Mesenchymal stem cell (in vitro differentiated cells and primary cell): ENCODE results near the gene HYAL2.
A peak's percentile ranks its signal among the peaks of the same experiment; 100 is the strongest.

Experiments
- DNase-seq: peaks from one replicate; pipeline ENCODE4 v3.0.0-alpha.2; 2013
- H2AFZ ChIP-seq: one replicate; pipeline ENCODE4 v1.6.1; 2013; ENCODE audit warnings: low read depth, mild to moderate bottlenecking, control low read depth, inconsistent platforms, low read length, moderate library complexity
- H2AK5ac ChIP-seq: 2 replicates; pipeline ENCODE4 v1.6.1; 2013; ENCODE audit warnings: low read length, moderate library complexity, mild to moderate bottlenecking, inconsistent platforms; ENCODE audit not compliant: severe bottlenecking
- H2BK120ac ChIP-seq: one replicate; pipeline ENCODE4 v1.6.1; 2013; ENCODE audit warnings: low read depth, mild to moderate bottlenecking, inconsistent platforms, low read length, moderate library complexity
- H2BK12ac ChIP-seq, 2 experiments: one replicate each; pipeline ENCODE4 v1.6.1; 2013; ENCODE audit warnings: inconsistent platforms in 2 of 2, low read length in 2 of 2, mild to moderate bottlenecking in 2 of 2, moderate library complexity in 2 of 2, control low read depth in 1 of 2
- H2BK15ac ChIP-seq: one replicate; pipeline ENCODE4 v1.6.1; 2013; ENCODE audit warnings: mild to moderate bottlenecking, low read depth, inconsistent platforms; ENCODE audit not compliant: poor library complexity, severe bottlenecking
- H2BK5ac ChIP-seq: 2 replicates; pipeline ENCODE4 v1.6.1; 2013; ENCODE audit warnings: low read depth, mild to moderate bottlenecking, low read length, control low read depth, inconsistent platforms; ENCODE audit not compliant: poor library complexity, severe bottlenecking
- H3K14ac ChIP-seq, 2 experiments: one replicate each; pipeline ENCODE4 v1.6.1; 2013; ENCODE audit warnings: inconsistent platforms in 2 of 2, low read length in 2 of 2, control low read depth in 1 of 2, mild to moderate bottlenecking in 1 of 2, moderate library complexity in 1 of 2
- H3K18ac ChIP-seq, 2 experiments: one replicate each; pipeline ENCODE4 v1.6.1; 2013; ENCODE audit warnings: inconsistent platforms in 2 of 2, low read length in 2 of 2, control low read depth in 1 of 2, low read depth in 1 of 2, mild to moderate bottlenecking in 1 of 2
- H3K23ac ChIP-seq, 2 experiments: one replicate each; pipeline ENCODE4 v1.6.1; 2013; ENCODE audit warnings: inconsistent platforms in 2 of 2, low read length in 2 of 2, mild to moderate bottlenecking in 2 of 2, moderate library complexity in 2 of 2, control low read depth in 1 of 2
- H3K27ac ChIP-seq: 2 replicates; pipeline ENCODE4 v1.5.1; 2013; ENCODE audit warnings: mild to moderate bottlenecking, moderate library complexity, low read length, control low read depth, inconsistent platforms; ENCODE audit not compliant: poor library complexity, severe bottlenecking
- H3K27me3 ChIP-seq, 2 experiments: 2 replicates each; pipeline versions ENCODE4 v1.6.1 to v1.7.0; 2013; ENCODE audit warnings: low read length in 2 of 2, mild to moderate bottlenecking in 2 of 2, moderate library complexity in 2 of 2, control low read depth in 1 of 2, inconsistent platforms in 1 of 2; ENCODE audit not compliant: control insufficient read depth in 1 of 2, insufficient read depth in 1 of 2
- H3K36me3 ChIP-seq, 2 experiments: 2 replicates each; pipeline versions ENCODE4 v1.6.1 to v1.7.0; 2013; ENCODE audit warnings: low read length in 2 of 2, control low read depth in 1 of 2, inconsistent platforms in 1 of 2, low read depth in 1 of 2, mild to moderate bottlenecking in 1 of 2; ENCODE audit not compliant: insufficient read depth in 2 of 2, control insufficient read depth in 1 of 2
- H3K4ac ChIP-seq, 2 experiments: one replicate each; pipeline ENCODE4 v1.6.1; 2013; ENCODE audit warnings: inconsistent platforms in 2 of 2, low read length in 2 of 2, mild to moderate bottlenecking in 2 of 2, moderate library complexity in 2 of 2, control low read depth in 1 of 2, low read depth in 1 of 2
- H3K4me1 ChIP-seq: 2 replicates; pipeline ENCODE4 v1.6.1; 2013; ENCODE audit warnings: low read depth, low read length, control low read depth; ENCODE audit not compliant: control insufficient read depth, insufficient read depth
- H3K4me2 ChIP-seq: 2 replicates; pipeline ENCODE4 v1.6.1; 2013; ENCODE audit warnings: low read length, mild to moderate bottlenecking, inconsistent platforms; ENCODE audit not compliant: poor library complexity, severe bottlenecking
- H3K4me3 ChIP-seq, 2 experiments: 2 replicates each; pipeline versions ENCODE4 v1.5.1 to v1.7.0; 2013; ENCODE audit warnings: low read length in 2 of 2, mild to moderate bottlenecking in 2 of 2, control low read depth in 1 of 2, low read depth in 1 of 2; ENCODE audit not compliant: insufficient read depth in 1 of 2
- H3K79me1 ChIP-seq: replicated peaks from 2 replicates; pipeline ENCODE4 v1.6.1; 2013; ENCODE audit warnings: mild to moderate bottlenecking, control low read depth, low read length, inconsistent platforms; ENCODE audit not compliant: poor library complexity, severe bottlenecking
- H3K9ac ChIP-seq: 2 replicates; pipeline ENCODE4 v1.7.0; 2013; ENCODE audit warnings: mild to moderate bottlenecking, low read length, moderate library complexity
- H3K9me3 ChIP-seq: 2 replicates; pipeline ENCODE4 v1.7.0; 2013; ENCODE audit warnings: mild to moderate bottlenecking, low read length; ENCODE audit not compliant: control insufficient read depth
- H4K8ac ChIP-seq: one replicate; pipeline ENCODE4 v1.6.1; 2013; ENCODE audit warnings: inconsistent platforms, mild to moderate bottlenecking, low read length, moderate library complexity
- H4K91ac ChIP-seq: one replicate; pipeline ENCODE4 v1.6.1; 2013; ENCODE audit warnings: mild to moderate bottlenecking, low read length, inconsistent platforms
- whole genome bisulfite sequencing: methylation state at CpG from one replicate; pipeline ENCODE4 v1.1.7; 2013; ENCODE audit warnings: mixed read lengths; 5-methylcytosine and 5-hydroxymethylcytosine counted together

The HYAL2 gene

GRCh38 chr3:50365842-50366220 lies 43.3 kb upstream of the HYAL2 start:
- Histone ChIP-seq H2BK15ac (no peak overlapping the region), H4K8ac (no peak overlapping the region), H3K36me3 (no peaks in the 10 kb centered on the region), H3K14ac (no peak overlapping the region), H4K91ac (no peak overlapping the region), H3K4me1 (peaks cover 13% of the 10 kb centered on the region), H3K23ac (no peak overlapping the region), H2AK5ac (no peak overlapping the region), H3K4me3 (peak overlapping the region in 1 of 2 experiments; percentile 70), H3K9me3 (no peaks in the 10 kb centered on the region), H3K18ac (peak overlapping the region in 1 of 2 experiments; percentile 25), H2AFZ (no peak overlapping the region), H3K4ac (no peak overlapping the region), H2BK120ac (no peak overlapping the region), H2BK5ac (no peak overlapping the region), H3K27me3 (peaks cover 8 to 50% of the 10 kb centered on the region in 2 experiments), H2BK12ac (no peak overlapping the region), H3K9ac (no peak overlapping the region), H3K4me2 (peak overlapping the region; percentile 83), H3K27ac (no peak overlapping the region), H3K79me1 (no peaks in the 10 kb centered on the region)
- DNase-seq, result no peak
- 63% methylated on average over 5 of the region's 5 CpGs for WGBS

GRCh38 chr3:50365080-50365841 lies 42.7 kb upstream of the HYAL2 start:
- H2BK5ac ChIP-seq, result no peak overlapping the region
- H4K8ac ChIP-seq, result peak overlapping the region; percentile 47
- peak overlapping the region; percentile 83 for H3K4me2 ChIP-seq
- no peaks in the 10 kb centered on the region for H3K79me1 ChIP-seq
- H2BK15ac ChIP-seq, result peak overlapping the region; percentile 6
- no peak overlapping the region for H2AK5ac ChIP-seq
- H3K36me3 ChIP-seq, result no peaks in the 10 kb centered on the region
- peak overlapping the region in 1 of 2 experiments; percentile 37 for H3K14ac ChIP-seq
- no peak overlapping the region for H3K27ac ChIP-seq
- peaks cover 13% of the 10 kb centered on the region for H3K4me1 ChIP-seq
- peak overlapping the region in 1 of 2 experiments; percentile 25 for H3K18ac ChIP-seq
- peaks cover 6 to 45% of the 10 kb centered on the region in 2 experiments for H3K27me3 ChIP-seq
- H3K9me3 ChIP-seq, result no peaks in the 10 kb centered on the region
- H3K4ac ChIP-seq, result no peak overlapping the region
- peak; percentile 66 for DNase-seq
- H2BK12ac ChIP-seq, result no peak overlapping the region
- H2AFZ ChIP-seq, result peak overlapping the region; percentile 48
- WGBS, result 4% methylated on average over 31 of the region's 53 CpGs
- H3K4me3 ChIP-seq, result peak overlapping the region; percentile 53 to 73
- H3K23ac ChIP-seq, result no peak overlapping the region
- H4K91ac ChIP-seq, result no peak overlapping the region
- H2BK120ac ChIP-seq, result no peak overlapping the region
- H3K9ac ChIP-seq, result no peak overlapping the region

- Histone ChIP-seq H2BK12ac (no peak overlapping the region), H3K9me3 (no peaks in the 10 kb centered on the region), H4K8ac (peak overlapping the region; percentile 78), H3K4me2 (peak overlapping the region; percentile 46), H3K4ac (no peak overlapping the region), H2AFZ (peak overlapping the region; percentile 84), H2BK5ac (no peak overlapping the region), H4K91ac (no peak overlapping the region), H3K23ac (no peak overlapping the region), H2BK15ac (peak overlapping the region; percentile 6), H3K18ac (peak overlapping the region; percentile 8 to 54), H2AK5ac (no peak overlapping the region), H3K9ac (peak overlapping the region; percentile 63), H3K27me3 (peaks cover 6 to 39% of the 10 kb centered on the region in 2 experiments), H3K27ac (no peak overlapping the region), H3K79me1 (no peaks in the 10 kb centered on the region), H3K36me3 (no peaks in the 10 kb centered on the region), H3K14ac (peak overlapping the region in 1 of 2 experiments; percentile 53), H3K4me3 (peak overlapping the region; percentile 48 to 73), H3K4me1 (peaks cover 15% of the 10 kb centered on the region), H2BK120ac (no peak overlapping the region)
- WGBS, result 10% methylated on average over 32 of the region's 48 CpGs
- no peak for DNase-seq
Observed at GRCh38 chr3:50364573-50365079, 42.1 kb upstream of the HYAL2 start.

- no peaks in the 10 kb centered on the region for H3K9me3 ChIP-seq
- H3K27ac ChIP-seq, result no peak overlapping the region
- no peak overlapping the region for H3K18ac ChIP-seq
- WGBS, result 29% methylated on average over 8 of the region's 8 CpGs
- peak overlapping the region; percentile 89 for H4K8ac ChIP-seq
- peak overlapping the region; percentile 26 for H3K4me2 ChIP-seq
- H3K4me3 ChIP-seq, result peak overlapping the region in 1 of 2 experiments; percentile 72
- H3K9ac ChIP-seq, result peak overlapping the region; percentile 59
- H2BK120ac ChIP-seq, result no peak overlapping the region
- no peak overlapping the region for H2BK15ac ChIP-seq
- H2BK12ac ChIP-seq, result no peak overlapping the region
- peaks cover 34 to 35% of the 10 kb centered on the region in 2 experiments for H3K36me3 ChIP-seq
- no peak overlapping the region for H3K23ac ChIP-seq
- H3K79me1 ChIP-seq, result peaks cover 5% of the 10 kb centered on the region
- DNase-seq, result no peak
- peak overlapping the region in 1 of 2 experiments; percentile 29 for H3K4ac ChIP-seq
- H4K91ac ChIP-seq, result no peak overlapping the region
- H2AFZ ChIP-seq, result peak overlapping the region; percentile 72
- H2BK5ac ChIP-seq, result no peak overlapping the region
- H3K14ac ChIP-seq, result no peak overlapping the region
- H2AK5ac ChIP-seq, result no peak overlapping the region
- H3K27me3 ChIP-seq, result no peaks in the 10 kb centered on the region
- peaks cover 46% of the 10 kb centered on the region for H3K4me1 ChIP-seq
Observed at GRCh38 chr3:50359760-50360110, 37.2 kb upstream of the HYAL2 start.
